Stomach (tissue), 4 donors: ENCODE measurements around the gene ZBTB7A.

Experiments used
- POLR2A ChIP-seq, 4 donors: fragments of 450-650 bp; IDR thresholded peaks; one replicate each; pipeline ENCODE4 v1.6.1; 2016; ENCODE audit warnings: antibody characterized with exemption in 4 of 4, control low read depth in 2 of 4, mild to moderate bottlenecking in 1 of 4, moderate library complexity in 1 of 4
- TF ChIP-seq, protein P1 (sequence below), 7 experiments: fragments of 450-650 bp in 4 of 7; fragments of 200-600 bp in 3 of 7; sonication (generic) in 3 of 7; IDR thresholded peaks; one replicate each; pipeline ENCODE4 v1.5.1; 2016 to 2019; ENCODE audit warnings: antibody characterized with exemption in 7 of 7, control low read depth in 2 of 7, mild to moderate bottlenecking in 1 of 7

DNA sequence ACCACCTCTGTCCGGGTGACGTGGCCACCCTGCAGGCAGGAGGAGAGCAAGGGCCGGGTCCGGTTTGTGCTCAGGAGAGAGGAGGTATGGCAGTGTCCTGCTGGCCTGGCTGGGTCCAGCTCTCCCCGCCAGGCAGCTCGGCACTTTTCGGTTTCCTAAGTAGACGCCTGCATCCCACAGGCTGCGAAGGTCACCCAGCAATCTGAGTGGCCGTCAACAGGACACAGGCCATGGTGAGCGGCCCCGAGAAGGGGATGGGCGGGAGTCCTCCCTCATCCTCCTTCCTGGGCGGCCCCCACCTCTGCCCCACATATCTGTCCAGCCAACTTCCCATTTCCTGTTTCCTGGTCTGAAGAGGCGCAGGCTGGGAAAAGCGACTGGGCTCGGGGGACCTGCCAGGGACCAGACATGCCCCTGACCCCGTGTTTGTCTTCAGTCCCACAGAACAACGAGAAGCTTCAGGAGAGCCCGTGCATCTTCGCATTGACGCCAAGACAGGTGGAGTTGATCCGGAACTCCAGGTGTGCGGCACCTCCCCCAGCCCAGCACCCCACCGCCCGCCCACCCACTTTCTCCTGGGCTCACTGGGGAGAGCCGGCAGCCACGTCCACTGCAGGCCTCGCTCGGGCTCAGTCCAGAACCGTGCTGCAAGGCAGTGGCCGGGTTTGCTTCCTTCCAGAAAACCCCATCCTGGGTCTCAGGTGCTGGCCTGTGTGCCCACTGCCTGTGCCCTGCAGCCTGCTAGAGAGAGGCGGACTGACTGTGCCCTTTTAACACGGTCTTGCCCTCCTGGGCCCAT lies 42.9 kb downstream of the ZBTB7A start:
- TF ChIP-seq, protein P1, sequence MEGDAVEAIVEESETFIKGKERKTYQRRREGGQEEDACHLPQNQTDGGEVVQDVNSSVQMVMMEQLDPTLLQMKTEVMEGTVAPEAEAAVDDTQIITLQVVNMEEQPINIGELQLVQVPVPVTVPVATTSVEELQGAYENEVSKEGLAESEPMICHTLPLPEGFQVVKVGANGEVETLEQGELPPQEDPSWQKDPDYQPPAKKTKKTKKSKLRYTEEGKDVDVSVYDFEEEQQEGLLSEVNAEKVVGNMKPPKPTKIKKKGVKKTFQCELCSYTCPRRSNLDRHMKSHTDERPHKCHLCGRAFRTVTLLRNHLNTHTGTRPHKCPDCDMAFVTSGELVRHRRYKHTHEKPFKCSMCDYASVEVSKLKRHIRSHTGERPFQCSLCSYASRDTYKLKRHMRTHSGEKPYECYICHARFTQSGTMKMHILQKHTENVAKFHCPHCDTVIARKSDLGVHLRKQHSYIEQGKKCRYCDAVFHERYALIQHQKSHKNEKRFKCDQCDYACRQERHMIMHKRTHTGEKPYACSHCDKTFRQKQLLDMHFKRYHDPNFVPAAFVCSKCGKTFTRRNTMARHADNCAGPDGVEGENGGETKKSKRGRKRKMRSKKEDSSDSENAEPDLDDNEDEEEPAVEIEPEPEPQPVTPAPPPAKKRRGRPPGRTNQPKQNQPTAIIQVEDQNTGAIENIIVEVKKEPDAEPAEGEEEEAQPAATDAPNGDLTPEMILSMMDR (IDR thresholded peaks at IDR 0.05): no peak
- no peak for TF ChIP-seq POLR2A (IDR thresholded peaks at IDR 0.05)
